ENCODE data around the gene CTTN.

DNA sequence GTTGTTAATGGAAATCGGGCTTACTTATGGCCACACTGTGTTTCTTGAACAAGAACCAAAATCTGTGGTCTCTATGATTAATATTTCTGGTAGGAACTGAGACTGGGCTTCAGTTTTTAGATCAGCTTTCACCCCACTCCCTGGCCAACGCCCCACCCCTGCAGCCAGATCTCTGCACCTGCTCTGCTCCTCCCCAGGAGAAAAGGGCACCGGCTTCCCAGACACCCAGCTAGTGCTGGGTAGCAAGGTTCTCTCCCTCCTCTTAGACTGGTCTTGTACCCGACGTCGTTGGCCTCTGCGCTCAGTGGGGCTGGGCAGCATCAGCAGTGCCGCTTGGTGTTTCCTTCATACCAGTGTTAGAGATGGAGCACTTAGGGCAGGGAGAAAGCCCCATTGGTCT is 17.0 kb upstream of the CTTN start:
- TF ChIP-seq ZNF274 (IDR thresholded peaks at IDR 0.05; ENCODE audit: low read depth, low read length) (no peak), YY1 (IDR thresholded peaks at IDR 0.05; ENCODE audit: insufficient read depth, insufficient read length) (no peak), SUZ12 (IDR thresholded peaks at IDR 0.05; ENCODE audit: extremely low read depth, insufficient read depth, insufficient read length) (no peak)

Measured in NT2/D1 (cell line).